GM18858 (cell line): ENCODE data around the gene SLC25A38.

Experiments
- ATAC-seq: cut with Tn5 transposase; IDR thresholded peaks from one replicate; pipeline ENCODE4 v1.9.1; 2021; ENCODE audit not compliant: unreplicated experiment

Gene SLC25A38

GRCh38 chr3:39376959-39377634, 6.1 kb upstream of the SLC25A38 start:
- no peak for ATAC-seq

- ATAC-seq: peak; percentile 77
Observed at GRCh38 chr3:39378088-39378487, 5.1 kb upstream of the SLC25A38 start.

- ATAC-seq: no peak
Observed at GRCh38 chr3:39378957-39379777, 4.0 kb upstream of the SLC25A38 start.

DNA sequence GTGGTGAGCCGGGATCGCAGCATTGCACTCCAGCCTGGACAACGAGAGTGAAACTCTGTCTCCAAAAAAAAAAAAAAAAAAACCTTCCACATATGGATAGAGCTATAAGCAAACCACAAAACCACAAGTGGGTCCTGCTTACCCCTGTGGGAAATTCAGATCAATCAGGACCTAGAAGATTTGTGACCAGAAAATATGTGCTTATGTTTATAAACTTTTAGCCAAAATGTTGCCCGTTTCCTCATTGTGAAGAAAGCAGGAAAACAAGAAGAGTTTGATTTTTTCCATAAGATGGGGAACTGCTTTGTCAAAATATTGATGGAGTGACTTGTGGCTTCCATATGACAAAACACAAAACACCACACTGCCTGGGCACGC, 3.4 kb upstream of the SLC25A38 start:
- no peak for ATAC-seq

DNA sequence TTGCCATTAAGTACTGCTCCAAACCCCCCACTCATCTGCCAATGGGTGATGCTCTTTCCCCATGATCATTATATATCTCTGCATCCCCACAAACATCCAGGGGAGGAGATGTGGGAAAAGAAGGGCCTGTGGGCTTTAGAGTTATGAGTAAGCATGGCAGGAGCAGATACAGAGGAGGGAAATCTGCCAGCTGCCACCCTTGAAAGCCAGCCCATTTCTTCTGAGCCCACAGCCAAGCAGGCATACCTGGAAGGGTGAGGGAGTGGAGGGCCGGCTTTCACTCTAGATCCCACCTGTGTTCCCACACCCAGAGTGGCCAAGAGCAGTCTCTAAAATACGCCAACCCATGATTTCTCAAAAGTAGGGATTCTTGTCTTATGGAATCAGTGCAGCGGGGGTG, 1.7 kb upstream of the SLC25A38 start:
- ATAC-seq: no peak

- ATAC-seq: peak; percentile 55
Observed at GRCh38 chr3:39383881-39384664, 903 bp downstream of the SLC25A38 start.

- ATAC-seq: no peak
Observed at GRCh38 chr3:39384665-39385000, 1.5 kb downstream of the SLC25A38 start.

DNA sequence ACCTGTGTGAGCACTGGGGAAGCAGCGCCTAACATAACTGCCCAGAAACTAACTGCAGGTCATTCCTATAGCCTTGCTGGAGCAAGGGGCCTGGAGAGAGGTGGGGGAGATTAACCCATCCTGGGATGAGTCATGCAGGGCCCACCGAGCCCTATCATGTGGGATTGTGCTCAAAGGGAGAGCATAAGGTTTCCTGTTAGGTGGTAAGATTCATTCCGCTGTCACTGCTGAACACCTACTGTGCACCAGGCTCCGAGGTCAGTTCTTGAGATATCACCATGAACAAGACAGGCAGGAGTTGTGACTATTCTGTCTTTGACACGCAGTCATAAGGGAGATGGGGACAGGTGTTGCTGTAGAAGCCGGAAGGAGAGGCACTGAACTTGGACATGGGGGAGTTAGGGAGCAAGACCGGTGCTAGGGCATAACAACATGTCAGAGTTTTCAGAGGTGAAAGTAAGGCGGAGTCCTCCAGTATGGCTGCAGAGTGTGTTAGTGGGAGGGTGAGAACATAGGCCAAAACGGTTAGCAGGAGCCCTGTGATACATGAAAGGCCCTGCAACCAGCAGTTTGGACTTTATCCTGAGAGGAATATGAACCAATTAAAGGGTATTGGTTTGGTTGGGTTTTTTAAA, 2.4 kb downstream of the SLC25A38 start:
- ATAC-seq: no peak

- no peak for ATAC-seq
Observed at GRCh38 chr3:39386318-39386717, 3.1 kb downstream of the SLC25A38 start.

DNA sequence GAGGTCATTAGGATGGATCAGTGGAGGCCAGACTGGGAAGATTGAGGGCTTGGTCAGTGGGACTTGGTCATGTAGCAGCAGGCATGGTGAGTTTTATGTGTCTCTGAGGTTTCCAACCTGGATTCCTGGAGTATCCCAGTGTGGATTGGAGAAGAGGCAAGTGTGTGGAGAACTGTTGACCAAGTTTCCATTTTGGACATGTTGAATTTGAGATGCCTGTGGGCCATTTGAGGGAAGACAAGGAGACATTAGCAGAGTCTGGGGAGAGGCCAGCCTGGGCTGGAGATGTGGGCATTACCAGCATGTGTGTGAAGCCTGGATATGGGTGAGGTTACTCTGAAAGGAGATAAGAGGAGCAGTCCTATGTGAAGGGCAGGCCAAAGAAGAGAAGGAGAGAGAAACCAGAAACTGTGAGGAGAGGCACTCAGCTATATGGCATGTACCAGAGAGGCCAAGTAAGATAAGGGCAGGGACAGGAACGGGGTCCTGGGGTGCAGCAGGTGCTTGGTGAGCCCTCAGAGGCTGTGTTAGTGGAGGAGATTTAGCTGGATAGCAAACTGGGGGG, 4.3 kb downstream of the SLC25A38 start:
- no peak for ATAC-seq

- ATAC-seq: no peak
Observed at GRCh38 chr3:39388153-39388552, 5.0 kb downstream of the SLC25A38 start.

- ATAC-seq: peak; percentile 87
Observed at GRCh38 chr3:39388741-39389248, 5.6 kb downstream of the SLC25A38 start.

DNA sequence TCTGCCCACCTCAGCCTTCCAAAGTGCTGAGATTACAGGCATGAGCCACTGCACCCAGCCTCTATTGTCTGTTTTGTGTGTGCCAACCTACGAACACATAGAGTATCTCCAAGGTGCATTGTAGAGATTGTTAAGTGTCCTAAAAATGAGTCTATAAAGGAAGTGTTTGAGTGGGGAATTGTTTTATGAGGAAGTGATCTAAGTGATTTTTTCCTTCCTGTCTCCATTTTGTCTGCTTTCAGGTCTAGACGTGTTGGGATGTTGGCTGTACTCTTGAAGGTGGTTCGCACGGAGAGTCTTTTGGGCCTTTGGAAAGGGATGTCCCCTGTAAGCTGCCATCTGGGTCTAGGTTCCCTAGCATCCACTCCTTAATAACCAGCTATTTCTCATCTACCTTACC, 7.0 kb downstream of the SLC25A38 start:
- ATAC-seq: no peak

DNA sequence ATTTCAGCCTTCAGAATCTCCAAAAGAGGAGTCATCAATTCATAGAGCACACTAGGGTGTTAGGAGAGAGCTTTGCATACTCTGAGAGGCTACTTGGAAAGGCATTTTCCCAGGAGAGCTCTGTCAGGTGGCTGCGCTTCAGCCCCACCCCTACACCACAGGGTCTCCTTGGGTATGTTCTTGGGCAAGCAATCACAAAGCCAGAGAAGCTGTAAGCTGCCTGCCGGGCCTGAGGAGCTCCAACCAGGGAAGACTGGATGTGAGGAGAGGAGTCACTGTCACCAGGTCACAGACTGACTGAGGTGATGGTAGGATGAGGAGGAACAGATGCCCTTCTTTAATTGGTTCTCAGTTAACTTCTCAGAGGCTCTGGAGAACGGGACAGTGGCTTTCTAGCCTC, 13.5 kb downstream of the SLC25A38 start:
- no peak for ATAC-seq

GRCh38 chr3:39398700-39399099, 15.5 kb downstream of the SLC25A38 start:
- ATAC-seq: no peak

DNA sequence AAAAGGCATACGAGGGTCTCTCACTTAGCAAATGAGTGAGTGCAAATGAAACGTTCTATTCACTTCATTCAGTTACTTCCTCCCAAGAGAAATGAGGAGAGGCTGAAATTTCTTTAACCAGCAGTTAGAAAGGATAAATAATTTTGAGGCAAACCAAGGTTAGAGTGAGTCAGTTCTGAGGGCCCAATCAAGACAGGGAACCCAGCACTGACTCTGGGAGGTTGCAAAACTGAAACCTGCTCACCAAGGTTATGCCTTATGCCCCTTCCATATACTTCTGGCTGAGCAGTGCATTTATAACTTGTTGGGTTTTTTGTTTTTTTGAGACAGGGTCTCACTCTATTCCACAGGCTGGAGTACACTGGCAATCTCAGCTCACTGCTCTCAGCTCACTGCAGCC, 18.8 kb downstream of the SLC25A38 start:
- no peak for ATAC-seq

- ATAC-seq: no peak
Observed at GRCh38 chr3:39404943-39405686, 21.9 kb downstream of the SLC25A38 start.

DNA sequence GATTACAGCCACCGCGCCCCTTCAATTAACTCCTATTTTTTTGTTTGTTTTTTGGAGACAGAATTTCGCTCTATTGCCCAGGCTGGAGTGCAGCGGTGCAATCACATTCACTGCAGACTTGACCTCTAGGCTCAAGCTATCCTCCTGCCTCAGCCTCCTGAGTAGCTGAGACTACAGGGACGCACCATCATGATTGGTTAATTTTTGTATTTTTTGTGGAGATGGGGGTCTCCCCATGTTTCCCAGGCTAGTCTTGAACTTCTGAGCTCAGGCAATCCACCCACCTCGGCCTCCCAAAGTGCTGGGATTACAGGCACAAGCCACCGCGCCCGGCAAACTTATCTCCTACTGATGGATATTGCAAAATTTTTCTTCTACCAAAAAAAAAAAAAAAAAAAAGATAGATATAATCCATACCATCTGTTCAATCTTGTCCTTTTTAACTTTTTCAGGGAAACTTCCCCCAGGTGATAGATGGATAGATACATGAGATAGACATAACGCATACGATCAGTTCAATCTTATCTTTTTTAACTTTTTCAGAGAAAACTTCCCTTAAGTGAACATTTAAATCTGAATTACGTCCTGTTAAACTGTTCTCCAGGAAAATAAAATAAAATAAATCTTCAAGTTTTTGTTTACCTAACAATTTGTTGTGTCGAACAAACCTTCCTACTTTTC, 22.7 kb downstream of the SLC25A38 start:
- ATAC-seq: no peak

DNA sequence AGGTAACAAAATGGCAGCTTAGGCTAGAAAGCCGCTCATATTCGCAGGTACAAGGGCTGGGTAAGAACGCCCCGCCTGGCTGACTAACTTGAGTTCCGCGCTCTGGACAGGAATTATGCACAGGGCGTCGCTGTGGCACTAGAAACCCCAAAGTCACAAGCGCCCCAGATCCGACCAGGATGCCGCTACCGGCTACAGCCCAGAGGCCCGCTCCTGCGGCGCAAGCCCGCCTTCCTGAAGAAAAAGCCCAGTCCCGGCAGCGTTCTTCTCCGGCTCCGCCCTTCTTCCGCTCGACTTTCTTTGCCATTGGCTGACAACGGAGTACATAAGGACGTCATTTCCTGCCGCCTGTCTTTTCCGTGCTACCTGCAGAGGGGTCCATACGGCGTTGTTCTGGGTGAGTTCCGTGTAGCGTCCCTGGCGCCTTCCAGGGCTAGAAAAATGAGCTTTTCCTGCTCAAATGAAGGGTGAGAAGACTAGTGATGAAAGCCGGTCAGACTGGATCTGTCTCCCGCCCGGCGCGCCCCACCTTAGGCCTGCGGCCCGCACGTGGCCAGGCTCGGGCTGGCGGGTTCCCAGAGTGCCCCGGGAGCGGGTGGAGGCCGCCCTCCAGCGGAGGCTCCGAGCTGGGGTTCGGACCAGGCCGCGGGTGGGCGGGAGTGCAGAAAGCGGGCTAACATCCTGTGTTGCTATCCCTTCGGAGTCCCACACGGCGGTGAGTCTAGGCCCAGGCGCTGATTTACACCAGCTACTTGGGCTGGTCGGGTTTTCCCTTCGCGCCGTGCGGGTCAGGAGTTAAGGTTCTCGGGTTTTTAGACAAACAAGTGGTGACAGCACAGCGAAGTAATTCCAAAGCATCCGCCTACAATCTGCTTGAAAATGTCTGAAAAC, 23.4 kb downstream of the SLC25A38 start, which contains the start of gene RPSA:
RPSA (plus strand) TSS at position 353 of the 891 bp plus-strand sequence. CDS start 934 bp downstream, outside the sequence.
- peak; percentile 88 for ATAC-seq
